ENCODE measurements around the gene TMCC1. TPM values are rescaled to one million over a fixed set of nuclear protein-coding genes. Genes with fewer than 3 reads are reported as not detected.

TMCC1 gene
- total RNA-seq = 32.2 and 37.8 TPM in 2 replicates
- 16.0 TPM for total RNA-seq (2013)
- polyA plus RNA-seq = 6.8 and 8.5 TPM in 2 replicates
- polyA minus RNA-seq = 7.6 and 18.3 TPM in 2 replicates

GRCh38 chr3:129893581-129894070 is at the start of gene TMCC1:
Gene TMCC1 (minus strand): TSS chr3:129893711.
- DNase-seq (peak; percentile 94), ATAC-seq (ENCODE audit: low read depth) (peak; percentile 87)
- H3K4me3 Mint-ChIP-seq = peak within 1 kb of the TSS; percentile 93
- TF ChIP-seq CTCF (IDR thresholded peaks at IDR 0.05) = no peak
- TF ChIP-seq EZH2 (IDR thresholded peaks at IDR 0.05; ENCODE audit: borderline replicate concordance, insufficient read depth, low read depth, low read length, poor library complexity, severe bottlenecking) = no peak
- H3K27me3 Mint-ChIP-seq = no peaks in the 10 kb centered on the region
- intact Hi-C loops (cut with micrococcal nuclease) = loop anchor here (1.0 to 5.0 kb wide), 5 partner anchors 66 to 1841 kb away; partner anchors contain the start of genes ATP2C1, IFT122 and SEC61A1
- Histone ChIP-seq H3K79me2 (ENCODE audit: control insufficient read depth, insufficient read depth, low read length) (peaks cover 23% of the 10 kb centered on the region), H3K27ac (ENCODE audit: low read length in 2 of 2) (peak within 1 kb of the TSS; percentile 87 to 93), H3K9me3 (ENCODE audit: control extremely low read depth in 1 of 3, control insufficient read depth in 2 of 3, insufficient read depth in 1 of 3, low read length in 2 of 3) (no peaks in the 10 kb centered on the region), H3K36me3 (replicated peaks in 1 of 2; ENCODE audit: control extremely low read depth in 1 of 2, control insufficient read depth in 1 of 2, extremely low read depth in 1 of 2, insufficient read depth in 2 of 2, low read length in 1 of 2) (no peaks in the 10 kb centered on the region), H3K4me1 (ENCODE audit: control insufficient read depth in 2 of 2, insufficient read depth in 2 of 2, low read length in 2 of 2) (peaks cover 30 to 34% of the 10 kb centered on the region in 2 donors), H2AFZ (ENCODE audit: insufficient read depth, low read depth, low read length, poor library complexity, severe bottlenecking) (peak within 1 kb of the TSS; percentile 98), H3K27me3 (replicated peaks in 1 of 4; ENCODE audit: control extremely low read depth in 1 of 4, control insufficient read depth in 3 of 4, insufficient read depth in 4 of 4, low read length in 3 of 4) (no peaks in the 10 kb centered on the region), H3K9ac (ENCODE audit: low read length) (peak within 1 kb of the TSS; percentile 96), H4K20me1 (ENCODE audit: control insufficient read depth, insufficient read depth, low read length, poor library complexity, severe bottlenecking) (no peaks in the 10 kb centered on the region), H3K4me2 (replicated peaks; ENCODE audit: low read depth, low read length, poor library complexity, severe bottlenecking) (peak within 1 kb of the TSS; percentile 98), H3K4me3 (ENCODE audit: control extremely low read depth in 1 of 5, extremely low read depth in 1 of 5, insufficient read depth in 1 of 5, low read depth in 2 of 5, low read length in 4 of 5) (peak within 1 kb of the TSS; percentile 79 to 97 (median 89))
- H3K27ac Mint-ChIP-seq = peak within 1 kb of the TSS; percentile 90
- ChIA-PET CTCF (interaction anchor here (1.2 to 1.4 kb wide), 2 partner anchors 41 to 266 kb away, joined by 3 read pairs; no protein-coding TSS in a partner anchor), POLR2A (no interaction called here)
- WGBS (ENCODE audit: insufficient coverage) = under 1% methylated on average over 58 of the region's 60 CpGs
- peaks cover 39% of the 10 kb centered on the region for H3K4me1 Mint-ChIP-seq
- H3K9me3 Mint-ChIP-seq (ENCODE audit: insufficient read depth) = no peaks in the 10 kb centered on the region

DNA sequence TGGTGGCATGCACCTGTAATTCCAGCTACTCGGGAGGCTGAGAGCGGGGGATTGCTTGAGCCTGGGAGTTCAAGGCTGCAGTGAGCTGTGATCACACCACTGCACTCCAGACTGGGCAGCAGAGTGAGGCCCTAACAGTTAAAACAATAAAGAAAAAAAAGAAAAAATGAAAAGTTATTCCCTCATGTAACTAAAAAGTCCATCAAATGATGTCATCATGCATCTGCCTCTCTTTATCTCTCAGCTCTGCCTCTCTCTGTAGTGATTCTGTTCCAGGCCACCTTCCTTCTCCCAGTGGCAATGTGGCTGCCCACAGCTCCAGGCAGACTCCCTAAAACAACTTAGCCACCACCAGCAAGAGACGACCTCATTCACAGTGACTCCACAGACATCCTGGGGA is 49.5 kb upstream of the TMCC1 start:
- Histone ChIP-seq H3K4me2 (replicated peaks; ENCODE audit: low read depth, low read length, poor library complexity, severe bottlenecking) (no peak overlapping the region), H3K4me1 (ENCODE audit: control insufficient read depth in 2 of 2, insufficient read depth in 2 of 2, low read length in 2 of 2) (no peaks in the 10 kb centered on the region), H3K4me3 (ENCODE audit: control extremely low read depth in 1 of 5, extremely low read depth in 1 of 5, insufficient read depth in 1 of 5, low read depth in 2 of 5, low read length in 4 of 5) (no peak overlapping the region), H3K27ac (ENCODE audit: low read length in 2 of 2) (no peak overlapping the region), H4K20me1 (ENCODE audit: control insufficient read depth, insufficient read depth, low read length, poor library complexity, severe bottlenecking) (no peaks in the 10 kb centered on the region), H3K27me3 (replicated peaks in 1 of 4; ENCODE audit: control extremely low read depth in 1 of 4, control insufficient read depth in 3 of 4, insufficient read depth in 4 of 4, low read length in 3 of 4) (no peaks in the 10 kb centered on the region), H3K36me3 (replicated peaks in 1 of 2; ENCODE audit: control extremely low read depth in 1 of 2, control insufficient read depth in 1 of 2, extremely low read depth in 1 of 2, insufficient read depth in 2 of 2, low read length in 1 of 2) (no peaks in the 10 kb centered on the region), H2AFZ (ENCODE audit: insufficient read depth, low read depth, low read length, poor library complexity, severe bottlenecking) (no peak overlapping the region), H3K9me3 (ENCODE audit: control extremely low read depth in 1 of 3, control insufficient read depth in 2 of 3, insufficient read depth in 1 of 3, low read length in 2 of 3) (peaks cover 0 to 2% (median 2%) of the 10 kb centered on the region in 3 donors), H3K9ac (ENCODE audit: low read length) (no peak overlapping the region), H3K79me2 (ENCODE audit: control insufficient read depth, insufficient read depth, low read length) (no peaks in the 10 kb centered on the region)
- ATAC-seq (ENCODE audit: low read depth) = no peak
- POLR2A ChIA-PET = no interaction called here
- DNase-seq = no peak
- Mint-ChIP-seq H3K9me3 (ENCODE audit: insufficient read depth) (no peaks in the 10 kb centered on the region), H3K27ac (no peak overlapping the region), H3K4me1 (no peaks in the 10 kb centered on the region), H3K27me3 (peaks cover 19% of the 10 kb centered on the region), H3K4me3 (no peak overlapping the region)
- CTCF ChIA-PET = interaction anchor here (0.9 to 2.6 kb wide), 13 partner anchors 10 to 560 kb away, joined by 3 to 17 read pairs (median 4); partner anchors contain the start of gene TRH
- intact Hi-C loops (cut with micrococcal nuclease) = loop anchor here (2.0 kb wide), 2 partner anchors 60 to 164 kb away; no protein-coding TSS in a partner anchor
- TF ChIP-seq CTCF (IDR thresholded peaks at IDR 0.05) = no peak
- no peak for TF ChIP-seq EZH2 (IDR thresholded peaks at IDR 0.05; ENCODE audit: borderline replicate concordance, insufficient read depth, low read depth, low read length, poor library complexity, severe bottlenecking)
- WGBS (ENCODE audit: insufficient coverage) = 88% methylated on average over 1 of the region's 3 CpGs

Data from B cell (primary cell).